Lung microvascular endothelial cell (primary cell): ENCODE measurements around the gene CHCHD10. TPM values are rescaled to one million over a fixed set of nuclear protein-coding genes. Genes with fewer than 3 reads are reported as not detected.
"Not testable (repeated sequence)": the region's sequence is repeated elsewhere in the genome, so short reads cannot be mapped to it uniquely, and the experiment has no call there.

Experiments used
- DNase-seq, 2 donors: peaks; one replicate each; pipeline versions ENCODE4 v3.0.0 to v3.0.0-alpha.2; 2010; ENCODE audit warnings: low read depth in 2 of 2
- total RNA-seq: library from RNA; depleted of rRNA; stranded (reverse); fragments of >200 nt; gene quantifications from 2 replicates; pipeline ENCODE4 v1.2.1, GENCODE V29; 2014

The CHCHD10 gene
- total RNA-seq, 1 donor from 2014 or later, result 10.3 TPM

DNA sequence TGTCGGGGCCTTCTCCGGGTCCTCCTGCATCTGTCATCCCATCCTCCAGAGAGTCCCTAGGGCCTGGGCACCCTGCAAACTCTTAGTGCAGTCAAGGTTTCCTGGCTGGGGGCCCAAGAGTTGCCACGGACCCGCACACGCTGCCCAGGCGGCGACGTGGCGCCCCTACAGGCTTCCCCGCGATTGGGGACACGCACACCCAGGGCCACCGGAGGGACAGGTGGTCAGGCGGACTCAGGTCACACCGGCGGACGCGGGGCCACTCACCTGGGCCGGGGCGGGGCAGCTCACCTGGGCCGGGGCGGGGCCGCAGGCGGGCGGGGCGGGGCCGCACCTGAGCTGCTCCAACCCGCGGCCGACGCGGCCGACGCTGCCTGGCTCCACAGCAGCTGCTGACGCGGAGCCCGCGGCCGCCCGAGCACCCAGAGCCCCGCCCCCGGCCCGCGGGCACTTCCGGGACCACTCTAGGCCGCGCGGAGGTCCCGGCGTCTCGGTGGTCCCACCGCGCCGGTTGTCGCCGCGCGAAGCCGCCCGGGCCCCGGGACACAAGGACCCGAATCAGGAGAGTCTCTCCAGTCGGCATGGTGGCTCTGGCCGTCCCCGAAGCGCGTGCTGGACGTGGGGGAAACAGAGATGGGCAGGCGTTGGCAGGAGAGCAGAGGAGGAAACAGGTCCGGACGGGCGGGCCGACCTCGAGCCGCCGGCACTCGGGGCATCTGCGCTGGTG is 16.9 kb downstream of the CHCHD10 start, which contains the start of gene ZNF70:
ZNF70 (minus strand) TSS at position 399 of the 727 bp plus-strand sequence. CDS start 5,972 bp downstream, outside the sequence.
- DNase-seq, result peak; percentile 78 to 82

DNA sequence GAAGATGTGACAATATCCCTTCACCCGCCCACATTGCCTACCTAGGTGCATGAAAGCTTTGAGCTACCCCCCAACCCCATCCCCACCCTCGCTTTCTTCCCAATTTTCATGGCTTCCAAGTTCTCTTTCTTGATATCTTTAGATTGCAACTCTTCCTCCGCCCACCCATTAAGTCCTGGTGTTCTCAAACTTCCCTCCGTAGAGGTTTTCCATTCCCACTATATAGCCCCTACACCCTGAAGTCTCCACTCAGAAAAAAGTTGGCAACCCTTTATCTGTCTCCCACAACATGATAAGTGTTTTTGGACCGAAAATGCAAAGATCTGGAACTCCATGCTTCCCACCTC is 17.4 kb downstream of the CHCHD10 start:
- DNase-seq, result no peak

DNA sequence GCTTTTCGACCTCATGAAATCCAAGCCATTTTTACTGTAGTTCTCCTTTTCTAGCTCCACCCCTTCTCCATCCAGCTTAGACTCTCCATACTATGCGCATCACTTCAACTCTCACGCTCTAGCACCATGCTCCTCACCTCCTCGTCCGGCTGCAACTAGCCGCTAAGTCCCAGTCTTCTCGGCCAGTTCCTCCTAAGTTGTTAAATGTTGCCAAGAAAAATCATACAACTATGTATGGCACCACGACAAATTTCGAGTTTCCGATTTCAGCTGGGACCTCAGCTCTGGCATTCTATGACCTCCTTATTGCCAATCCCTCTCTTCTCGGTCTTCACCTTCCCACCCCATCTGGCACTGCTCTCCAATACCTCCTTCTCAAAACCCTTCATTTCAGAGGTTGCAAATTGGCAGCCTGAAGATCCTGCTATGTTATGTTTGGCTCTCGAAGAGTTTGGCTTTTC is 17.9 kb downstream of the CHCHD10 start:
- DNase-seq, result no peak

DNA sequence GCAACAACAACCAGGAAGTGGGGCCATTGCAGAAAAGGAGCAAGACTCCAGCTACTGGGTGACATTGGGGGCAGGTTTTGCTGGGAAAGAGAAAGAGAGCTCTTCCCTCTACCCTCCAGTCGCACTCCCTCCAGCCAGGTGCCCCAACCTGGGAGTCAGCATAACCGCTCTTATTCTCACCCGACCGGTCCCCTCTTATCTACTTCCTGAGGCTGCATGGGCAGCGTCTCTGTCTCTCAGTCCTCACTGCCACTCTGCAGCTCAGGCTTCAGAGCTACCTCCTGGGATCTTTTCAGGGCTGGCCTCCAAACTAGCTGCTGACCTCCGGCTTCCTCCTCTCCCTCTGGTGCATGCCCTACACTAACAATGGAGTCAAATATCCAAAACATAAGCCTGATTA is 22.0 kb downstream of the CHCHD10 start:
- DNase-seq, result no peak

DNA sequence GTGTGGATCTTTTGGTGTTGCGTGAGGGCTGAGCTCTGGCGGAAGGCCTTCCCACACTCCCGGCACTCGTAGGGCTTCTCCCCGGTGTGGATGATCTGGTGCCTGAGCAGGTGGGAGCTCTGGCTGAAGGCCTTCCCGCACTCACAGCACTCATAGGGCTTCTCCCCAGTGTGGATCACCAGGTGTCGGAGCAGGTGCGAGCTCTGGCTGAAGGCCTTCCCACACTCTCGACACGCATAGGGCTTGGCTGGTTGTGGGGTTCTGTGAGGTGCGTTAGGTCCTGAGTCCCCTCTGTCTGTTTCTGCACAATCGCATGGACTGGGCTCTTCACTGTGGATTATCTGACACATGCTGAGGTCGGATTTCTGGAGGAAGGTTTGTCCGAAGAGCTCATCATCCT is 23.3 kb downstream of the CHCHD10 start:
- DNase-seq, result no peak

DNA sequence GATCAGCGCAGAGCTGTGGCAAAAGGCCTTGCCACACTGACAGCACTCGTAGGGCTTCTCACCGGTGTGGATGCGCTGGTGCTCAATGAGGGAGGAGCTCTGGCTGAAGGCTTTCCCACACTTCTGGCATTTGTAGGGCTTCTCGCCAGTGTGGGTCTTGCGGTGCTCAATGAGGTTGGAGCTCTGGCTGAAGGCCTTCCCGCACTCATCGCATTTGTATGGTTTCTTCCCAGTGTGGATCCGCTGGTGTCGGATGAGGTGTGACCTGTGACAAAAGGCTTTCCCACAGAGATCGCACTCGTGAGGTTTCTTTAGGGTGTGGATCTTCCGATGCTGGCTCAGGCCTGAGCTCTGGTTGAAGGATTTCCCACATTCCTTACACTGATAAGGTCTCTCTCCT is 23.8 kb downstream of the CHCHD10 start:
- DNase-seq, result no peak

DNA sequence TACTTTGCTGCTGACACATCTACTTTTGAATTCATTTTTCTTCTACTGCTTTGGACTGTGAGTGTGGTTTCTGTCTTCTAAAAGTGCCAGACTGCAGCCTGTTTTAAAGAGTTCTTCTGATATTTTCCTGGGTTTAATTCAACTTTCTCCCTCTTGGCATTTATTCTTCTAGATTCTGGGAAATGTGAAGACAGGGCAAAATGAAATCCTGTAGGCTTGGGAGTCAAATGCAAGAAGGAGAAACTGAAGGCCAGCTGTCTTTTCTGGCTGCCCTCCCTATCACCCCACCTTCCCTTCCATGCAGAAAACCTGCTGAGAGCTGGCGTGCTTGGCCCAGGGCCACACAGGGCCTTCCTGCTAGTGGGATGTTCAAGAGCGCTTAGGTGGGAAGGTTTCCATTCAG is 24.5 kb downstream of the CHCHD10 start:
- DNase-seq, result no peak

DNA sequence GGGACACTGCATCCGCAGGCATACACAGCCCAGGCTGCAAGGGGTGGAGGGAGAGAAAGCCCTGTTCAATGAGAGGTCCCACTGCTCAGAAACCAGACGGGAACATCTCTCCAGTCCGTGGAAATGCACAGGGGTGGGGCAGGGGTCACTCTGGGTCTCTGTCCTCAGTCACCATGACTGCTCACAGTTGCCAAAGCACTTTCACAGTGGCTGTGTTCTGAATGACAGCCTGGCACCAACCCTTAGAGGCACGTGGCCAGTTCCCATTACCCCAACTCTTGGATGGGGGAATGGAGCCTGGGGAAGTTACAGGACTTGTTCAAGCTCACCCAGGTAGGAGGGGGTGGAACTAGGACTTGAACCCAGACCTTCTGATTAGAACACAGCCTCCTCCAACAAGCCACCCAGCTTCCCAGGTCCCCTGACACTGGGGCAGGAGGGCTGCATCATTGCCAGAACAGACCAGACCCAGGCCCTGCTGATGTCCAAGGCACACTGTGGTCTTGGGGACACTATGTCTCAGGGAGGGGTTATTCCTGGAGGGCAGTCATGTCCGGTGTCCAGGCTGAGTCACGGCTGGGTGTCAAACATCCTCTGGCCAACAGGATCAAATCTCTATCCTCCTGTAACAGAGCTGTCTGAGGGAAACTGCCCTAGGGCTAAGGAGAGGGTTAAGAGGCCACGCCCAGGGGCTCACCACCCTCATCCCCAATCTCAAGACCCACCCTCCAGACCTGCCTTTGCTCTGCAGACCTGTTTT is 25.1 kb downstream of the CHCHD10 start:
- DNase-seq, result no peak

DNA sequence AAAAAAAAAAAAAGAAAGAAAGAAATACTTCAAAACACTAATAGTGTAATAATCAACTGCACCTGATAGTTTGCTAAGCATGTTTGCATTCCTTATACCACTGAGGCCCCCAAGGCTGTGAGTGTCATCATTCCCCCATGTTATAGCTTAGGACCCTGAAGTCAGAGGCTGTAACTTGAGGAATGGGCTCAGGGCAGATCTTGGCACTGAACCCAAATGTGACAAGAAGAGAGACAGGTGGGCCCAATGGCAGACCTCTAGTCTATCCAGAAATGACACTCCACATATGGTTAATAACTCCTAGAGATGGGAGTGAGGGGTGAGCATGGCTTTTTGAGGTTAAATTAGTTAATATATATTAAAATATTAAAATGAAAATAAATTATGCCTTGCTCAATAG is 30.1 kb downstream of the CHCHD10 start:
- DNase-seq, result no peak

DNA sequence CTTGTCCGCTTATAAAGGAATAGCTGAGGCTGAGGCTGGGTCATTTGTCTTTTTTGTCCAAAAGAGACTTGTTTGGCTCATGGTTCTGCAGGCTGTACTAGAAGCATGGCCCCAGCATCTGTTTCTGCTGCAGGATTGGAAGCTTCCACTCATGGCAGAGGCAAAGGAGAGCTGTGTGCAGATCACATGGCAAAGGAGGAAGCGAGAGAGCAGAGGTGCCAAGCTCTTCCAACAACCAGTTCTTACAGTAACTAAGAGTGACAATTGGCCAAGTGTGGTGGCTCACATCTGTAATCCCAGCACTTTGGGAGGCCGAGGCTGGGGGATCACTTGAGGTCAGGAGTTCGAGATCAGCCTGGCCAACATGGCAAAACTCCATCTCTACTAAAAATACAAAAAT is 39.7 kb downstream of the CHCHD10 start:
- not testable (repeated sequence) for DNase-seq

DNA sequence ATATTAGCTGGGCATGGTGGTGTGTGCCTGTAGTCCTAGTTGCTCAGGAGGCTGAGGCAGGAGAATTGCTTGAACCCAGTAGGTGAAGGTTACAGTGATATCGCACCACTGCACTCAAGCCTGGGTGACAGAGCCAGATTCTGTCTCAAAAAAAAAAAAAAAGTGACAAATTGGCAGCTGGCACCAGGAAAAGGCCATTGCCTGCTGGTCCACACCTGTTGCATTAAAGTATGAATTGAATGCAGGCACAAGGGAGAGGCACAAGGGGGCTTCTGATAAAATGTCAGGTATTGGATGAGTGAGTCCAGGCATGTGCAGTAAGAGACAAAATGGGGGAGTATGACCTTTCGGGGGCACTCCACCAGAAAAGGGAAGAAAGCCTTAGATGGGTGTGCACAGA is 45.0 kb downstream of the CHCHD10 start:
- no peak for DNase-seq

DNA sequence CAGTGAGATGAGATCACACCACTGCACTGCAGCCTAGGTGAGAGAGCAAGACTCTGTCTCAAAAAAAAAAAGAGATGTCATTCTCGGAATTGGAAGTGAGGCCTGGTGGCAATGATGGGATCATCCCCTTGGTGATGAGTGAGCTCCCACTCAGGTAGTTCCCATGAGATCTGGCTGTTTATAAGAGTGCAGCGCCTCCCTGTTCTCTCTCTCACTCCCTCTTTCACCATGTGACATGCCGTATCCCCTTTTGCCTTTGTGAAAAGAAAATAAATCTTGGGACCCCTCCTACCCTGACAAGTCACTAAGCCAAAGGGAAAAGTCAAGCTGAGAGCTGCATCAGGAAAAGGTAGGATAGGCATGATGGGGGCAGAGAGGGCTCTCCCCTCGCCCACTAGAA is 45.6 kb downstream of the CHCHD10 start:
- no peak for DNase-seq

DNA sequence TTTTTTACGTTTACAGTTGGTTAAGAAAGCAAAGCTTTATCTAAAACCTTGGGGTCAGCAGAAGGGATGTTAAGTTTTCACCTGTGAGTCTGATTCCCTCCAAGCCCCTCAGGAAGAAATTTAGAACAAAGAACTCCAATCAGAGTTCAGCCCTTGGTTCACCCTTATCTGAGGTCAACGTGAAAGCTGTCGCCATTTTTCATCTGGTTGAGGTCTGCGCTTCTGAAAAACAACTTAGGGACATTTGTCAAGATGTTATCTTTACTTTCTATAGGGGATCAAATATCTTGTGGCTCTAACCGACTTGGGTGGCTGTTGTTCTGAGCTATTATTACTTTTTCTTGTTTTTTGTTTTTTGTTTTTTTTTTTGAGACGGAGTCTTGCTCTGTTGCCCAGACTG is 46.9 kb downstream of the CHCHD10 start:
- no peak for DNase-seq

DNA sequence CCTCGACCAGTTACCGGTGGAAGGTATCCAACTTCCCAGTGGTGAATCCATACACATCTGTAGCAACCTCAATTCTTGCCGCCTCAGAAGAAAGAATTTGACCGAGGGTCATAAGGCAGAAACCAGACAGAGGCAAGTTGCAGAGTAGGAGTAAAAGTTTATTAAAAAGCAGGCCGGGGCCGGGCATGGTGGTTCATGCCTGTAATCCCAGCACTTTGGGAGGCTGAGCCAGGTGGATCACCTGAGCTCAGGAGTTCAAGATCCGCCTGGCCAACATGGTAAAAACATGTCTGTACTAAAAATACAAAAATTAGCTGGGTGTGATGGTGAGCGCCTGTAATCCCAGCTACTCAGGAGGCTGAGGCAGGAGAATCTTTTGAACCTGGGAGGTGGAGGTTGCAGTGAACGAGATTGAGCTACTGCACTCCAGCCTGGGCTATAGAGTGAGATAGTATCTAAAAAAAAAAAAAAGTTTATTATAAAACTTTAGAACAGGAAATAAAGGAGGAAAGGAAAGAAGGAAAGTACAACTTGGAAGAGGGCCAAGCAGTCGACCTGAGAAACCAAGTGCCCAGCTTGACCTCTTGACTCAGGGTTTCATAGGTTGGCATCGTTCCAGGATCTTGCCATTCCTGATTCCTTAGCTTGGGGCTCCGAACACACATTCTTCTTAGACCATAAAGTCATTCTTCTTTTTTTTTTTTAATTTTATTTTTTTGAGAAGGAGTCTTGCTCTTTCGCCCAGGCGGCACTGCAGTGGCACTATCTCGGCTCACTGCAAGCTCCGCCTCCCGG is 49.2 kb downstream of the CHCHD10 start:
- no peak for DNase-seq

DNA sequence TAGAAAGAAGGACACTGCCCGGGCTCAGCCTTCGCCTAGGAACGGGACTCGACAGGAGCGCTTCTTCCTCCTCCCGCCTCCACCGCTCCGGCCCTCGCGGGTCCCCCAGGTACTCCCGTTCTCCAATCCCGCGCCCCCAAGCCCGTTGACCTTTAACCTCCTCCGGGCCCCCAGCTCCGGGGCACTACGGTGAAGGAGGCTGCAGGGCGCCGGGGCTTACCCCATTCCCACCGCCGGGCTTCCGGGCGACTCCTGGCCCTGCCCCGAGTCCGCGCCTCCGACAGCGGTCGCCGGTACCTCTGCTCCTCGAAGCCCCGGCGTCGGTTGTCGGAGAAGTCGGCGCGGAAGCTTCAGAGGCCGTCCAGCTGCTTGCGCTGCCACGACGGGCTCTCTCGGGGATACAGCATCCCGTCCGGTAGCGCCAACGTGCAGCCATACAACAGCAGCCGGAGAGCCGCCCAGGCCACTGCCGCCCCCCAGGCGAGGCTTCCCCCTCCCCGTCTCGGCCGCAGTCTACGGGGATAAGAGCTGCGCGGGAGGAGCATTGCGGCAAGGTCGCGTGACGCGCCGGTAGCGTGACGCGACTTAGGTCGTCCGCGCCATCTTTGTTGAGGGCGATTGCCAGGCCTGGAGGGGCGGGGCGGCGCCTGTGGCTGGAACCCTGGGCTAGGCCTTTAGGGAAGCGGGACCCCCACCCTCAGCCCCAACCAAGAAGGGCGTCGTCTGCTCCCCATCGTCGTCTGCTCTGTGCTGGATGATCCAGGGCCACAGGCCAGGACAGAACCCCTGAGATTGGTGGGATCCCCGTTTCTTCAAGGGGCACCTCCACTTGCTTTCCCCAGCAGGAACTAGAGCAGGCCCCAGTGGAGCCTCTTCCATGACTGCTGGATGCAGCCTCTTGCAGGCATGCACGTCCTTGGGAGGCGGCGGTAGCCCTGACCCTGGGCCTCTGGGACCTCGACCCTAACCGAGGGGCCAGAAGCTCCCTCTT is 50.7 kb downstream of the CHCHD10 start:
- peak; percentile 88 to 92 for DNase-seq

Other genes starting within 250 kb of the CHCHD10 start
- gene IGLL1, start 187.7 kb downstream of the CHCHD10 start, total RNA-seq, result not detected in 2 replicates
- not detected in 2 replicates for gene DRICH1, start 135.7 kb downstream of the CHCHD10 start, total RNA-seq
- gene RGL4, start 77.0 kb downstream of the CHCHD10 start, total RNA-seq, result not detected in 2 replicates
- 1.3 and 1.8 TPM in 2 replicates for gene ZNF70, start 16.9 kb downstream of the CHCHD10 start, total RNA-seq
- not detected in 2 replicates for gene VPREB3, start 13.5 kb downstream of the CHCHD10 start, total RNA-seq
- gene C22orf15, start 5.0 kb downstream of the CHCHD10 start, total RNA-seq, result under 0.01 and 0.44 TPM in 2 replicates
- gene MMP11, start 4.9 kb upstream of the CHCHD10 start, total RNA-seq, result 3.4 and 5.0 TPM in 2 replicates
- gene SMARCB1, start 19.0 kb upstream of the CHCHD10 start, total RNA-seq, result 20.3 and 21.8 TPM in 2 replicates
- gene DERL3, start 71.0 kb upstream of the CHCHD10 start, total RNA-seq, result 0.40 and 0.44 TPM in 2 replicates
- gene SLC2A11, start 89.9 kb upstream of the CHCHD10 start, total RNA-seq, result 4.0 and 4.4 TPM in 2 replicates
- gene MIF, start 126.4 kb upstream of the CHCHD10 start, total RNA-seq, result 331 and 355 TPM in 2 replicates
- gene GSTT2B, start 193.2 kb upstream of the CHCHD10 start, total RNA-seq, result 0.65 and 4.0 TPM in 2 replicates
- gene DDTL, start 198.9 kb upstream of the CHCHD10 start, total RNA-seq, result 4.4 and 6.5 TPM in 2 replicates
- 106 and 113 TPM in 2 replicates for gene DDT, start 206.5 kb upstream of the CHCHD10 start, total RNA-seq
- 0.20 TPM in 1 of 2 replicates, not detected in the other for gene GSTT2, start 212.2 kb upstream of the CHCHD10 start, total RNA-seq
- gene GSTT4, start 237.5 kb upstream of the CHCHD10 start, total RNA-seq, result not detected in 2 replicates
- 16.1 and 22.6 TPM in 2 replicates for gene CABIN1, start 243.3 kb upstream of the CHCHD10 start, total RNA-seq